K562 (cell line): Measurements from ENCODE around the gene UAP1. TPM values are rescaled to one million over a fixed set of nuclear protein-coding genes. Genes with fewer than 3 reads are reported as not detected.

ENCODE experiments used
- ATAC-seq: fragments of 200-7000 bp; cut with Tn5 transposase; 3 replicates; pipeline ENCODE4 v1.9.1; 2020; ENCODE audit warnings: moderate library complexity
- BruUV-seq: library from RNA; stranded (reverse); fragments of 400-500 nt; replicated peaks from 2 replicates; lab custom pipeline; 2021; lab: Mats Ljungman, UMichigan
- CTCF ChIA-PET: fragments of 300-600 bp; formaldehyde crosslinking; extraction: SDS; loops from one replicate; lab custom pipeline; 2021; ENCODE audit warnings: low intra/inter-chr PET ratio; lab: Yijun Ruan, JAX
- POLR2A ChIA-PET: fragments of 300-600, 350-650 bp; sonication (Branson Sonifier 250); formaldehyde crosslinking; extraction: SDS; loops from one replicate; lab custom pipeline; 2021; ENCODE audit warnings: antibody characterized with exemption, inconsistent platforms; lab: Yijun Ruan, JAX
- DNase-seq, 4 experiments: peaks; one replicate each; pipeline versions ENCODE4 v3.0.0 to v3.0.0-alpha.2; 2011 to 2018; ENCODE audit warnings: low spot score in 3 of 4, mixed read lengths in 3 of 4; ENCODE audit errors: extremely low read depth in 1 of 4
- FAIRE-seq: peaks from 2 replicates; lab custom pipeline; 2011; peaks lifted over from hg19 to GRCh38; lab: Jason Lieb, UNC
- H2AFZ ChIP-seq: 2 replicates; pipeline ENCODE4 v1.6.0; 2011; ENCODE audit warnings: low read depth, low read length, control low read depth, inconsistent platforms
- H3K27ac ChIP-seq: fragments of 200-600 bp; 3 replicates; pipeline ENCODE4 v1.8.0; 2011; ENCODE audit warnings: low read depth, mild to moderate bottlenecking, control low read depth, inconsistent platforms, low read length, moderate library complexity, mixed read lengths; ENCODE audit errors: extremely low read depth
- H3K27me3 ChIP-seq, 2 experiments: fragments of 300-600 bp in 1 of 2; 2 replicates in 1 of 2; 3 replicates in 1 of 2; pipeline versions ENCODE4 v1.6.0 to v1.8.0; 2011; ENCODE audit warnings: inconsistent platforms in 2 of 2, low read length in 2 of 2, mild to moderate bottlenecking in 1 of 2, mixed read lengths in 1 of 2, moderate library complexity in 1 of 2; ENCODE audit not compliant: control insufficient read depth in 2 of 2, insufficient read depth in 2 of 2
- H3K36me3 ChIP-seq: fragments of 300-600 bp; 3 replicates; pipeline ENCODE4 v1.8.0; 2011; ENCODE audit warnings: mild to moderate bottlenecking, low read length, inconsistent platforms; ENCODE audit not compliant: control insufficient read depth, insufficient read depth
- H3K4me1 ChIP-seq, 2 experiments: fragments of 200-600 bp in 1 of 2; replicated peaks in 1 of 2; 2 replicates in 1 of 2; 3 replicates in 1 of 2; pipeline versions ENCODE4 v1.5.1 to v1.8.0; 2011; ENCODE audit warnings: inconsistent platforms in 2 of 2, low read length in 2 of 2, mild to moderate bottlenecking in 1 of 2, mixed read lengths in 1 of 2, moderate library complexity in 1 of 2; ENCODE audit not compliant: control insufficient read depth in 2 of 2, insufficient read depth in 2 of 2
- H3K4me2 ChIP-seq: 2 replicates; pipeline ENCODE4 v1.6.1; 2011; ENCODE audit warnings: low read length, control low read depth, inconsistent platforms, mixed read lengths; ENCODE audit not compliant: insufficient read depth
- H3K4me3 ChIP-seq: fragments of 200-600 bp; sonication (generic), shearing (Covaris generic); 2 replicates; pipeline ENCODE4 v1.5.1; 2016; ENCODE audit warnings: control low read depth, inconsistent platforms
- H3K79me2 ChIP-seq: fragments of 200-600 bp; 3 replicates; pipeline ENCODE4 v1.8.0; 2011; ENCODE audit warnings: low read length, inconsistent platforms; ENCODE audit not compliant: control insufficient read depth, insufficient read depth
- H3K9ac ChIP-seq, 2 experiments: 2 replicates each; pipeline versions ENCODE4 v1.6.0 to v1.6.1; 2011; ENCODE audit warnings: low read depth in 2 of 2, low read length in 2 of 2, control low read depth in 1 of 2, inconsistent platforms in 1 of 2, mild to moderate bottlenecking in 1 of 2, mixed read lengths in 1 of 2; ENCODE audit not compliant: insufficient read depth in 1 of 2
- H3K9me1 ChIP-seq: one replicate; pipeline ENCODE4 v1.6.0; 2011; ENCODE audit warnings: inconsistent platforms, mild to moderate bottlenecking, low read length, moderate library complexity; ENCODE audit not compliant: control insufficient read depth, insufficient read depth
- H3K9me3 ChIP-seq: replicated peaks from 2 replicates; pipeline ENCODE4 v1.5.1; 2011; ENCODE audit warnings: low read depth, low read length, inconsistent platforms; ENCODE audit not compliant: control insufficient read depth, insufficient read depth
- H4K20me1 ChIP-seq: replicated peaks from 2 replicates; pipeline ENCODE4 v1.6.1; 2011; ENCODE audit warnings: low read length, inconsistent platforms, mixed read lengths; ENCODE audit not compliant: control insufficient read depth, insufficient read depth
- CBX3 ChIP-seq, 2 experiments: IDR thresholded peaks; 1 replicate in 1 of 2; 2 replicates in 1 of 2; pipeline ENCODE4 v1.6.1; 2012; ENCODE audit warnings: inconsistent platforms in 2 of 2, low read length in 2 of 2, borderline replicate concordance in 1 of 2, control low read depth in 1 of 2
- CSDE1 ChIP-seq, 2 experiments: fragments of 450-650 bp; IDR thresholded peaks; 2 replicates each; pipeline ENCODE4 v1.6.1; 2016; ENCODE audit warnings: mild to moderate bottlenecking in 1 of 2
- MAFG ChIP-seq: fragments of 450-650 bp; conservative IDR thresholded peaks from 2 replicates; pipeline ENCODE4 v1.6.1; 2016; ENCODE audit warnings: missing genetic modification characterization, missing compliant biosample characterization
- TRIM28 ChIP-seq: fragments of 450-650 bp; IDR thresholded peaks from 2 replicates; pipeline ENCODE4 v1.6.1; 2017
- ZNF280A ChIP-seq: fragments of 450-650 bp; IDR thresholded peaks from 2 replicates; pipeline ENCODE4 v1.6.1; 2018; ENCODE audit warnings: mild to moderate bottlenecking, low read depth; ENCODE audit not compliant: partially characterized antibody
- WGBS: fragments of 100-300 bp; shearing (Covaris generic); methylation state at CpG from one replicate; pipeline ENCODE4 v1.1.6; 2016; ENCODE audit warnings: low coverage, mixed read lengths; ENCODE audit not compliant: insufficient coverage; ENCODE audit errors: missing lambda C conversion rate; 5-methylcytosine and 5-hydroxymethylcytosine counted together
- in situ Hi-C: fragments of 300-500 bp; cut with MboI; formaldehyde crosslinking; loops from 4 replicates; pipeline ENCODE4 v1.15.0; 2018; ENCODE audit warnings: inconsistent platforms, mixed read lengths
- intact Hi-C: fragments of 100-400 bp; cut with micrococcal nuclease; formaldehyde crosslinking; loops from 2 replicates; pipeline ENCODE4 v1.14.2; 2022
- polyA plus RNA-seq, 8 experiments: library from polyadenylated mRNA; depleted of rRNA in 4 of 8; stranded (reverse) in 5 of 8; unstranded in 3 of 8; fragments of >200 nt; fragmentation: Nextera tagmentation in 2 of 8; fragmentation: Illumina TruSeq in 1 of 8; extraction: Ambion mirVana in 2 of 8; extraction: Trizol in 1 of 8; gene quantifications; 2 replicates each; pipeline versions ENCODE4 v1.2.1 to v1.2.3, GENCODE V29; 2011 to 2014; ENCODE audit warnings: inconsistent platforms in 1 of 8, missing spikeins in 1 of 8
- total RNA-seq, 7 experiments: library from RNA; depleted of rRNA in 6 of 7; stranded (reverse); fragments of >200 nt in 6 of 7; fragmentation: Illumina TruSeq in 2 of 7; extraction: Trizol in 2 of 7; gene quantifications; 2 replicates each; pipeline versions ENCODE4 v1.2.1 to v1.2.3, GENCODE V29; 2011 to 2021; ENCODE audit warnings: low replicate concordance in 1 of 7

UAP1 gene
- total and polyA plus RNA-seq, 9 of the 15 experiments (the other 6 are each of a cell fraction or from before 2014, with no cell fraction given) = 182 to 317 (median 213) TPM

GRCh38 chr1:162617513-162617912 is 56.0 kb downstream of the UAP1 start:
- CTCF ChIA-PET = no interaction called here

More at GRCh38 chr1:162617513-162617912, 56.0 kb downstream of the UAP1 start:
- H2AFZ ChIP-seq = no peak overlapping the region
- FAIRE-seq (no peak), DNase-seq (no peak), ATAC-seq (no peak)
- H3K9me1 ChIP-seq = no peaks in the 10 kb centered on the region
- H3K27me3 ChIP-seq = no peaks in the 10 kb centered on the region
- BruUV-seq = no TSS peak
- no peaks in the 10 kb centered on the region for H3K79me2 ChIP-seq
- H3K4me3 ChIP-seq = no peak overlapping the region
- H3K4me2 ChIP-seq = no peak overlapping the region
- intact Hi-C loops (loop anchor here (10.0 kb wide), 1 partner anchor 263 kb away; no protein-coding TSS in a partner anchor), in situ Hi-C loops (no loop called here)
- TF ChIP-seq MAFG (no peak), ZNF280A (peak; percentile 44), CSDE1 (IDR thresholded peaks at IDR 0.05) (no peak), TRIM28 (peak; percentile 71; the same call in 1 of the 2 replicates), CBX3 (IDR thresholded peaks at IDR 0.05; ENCODE audit: borderline replicate concordance in 1 of 2, low read length in 2 of 2) (peak in 1 of 2 experiments; percentile 88; a peak in 2 of 3 replicates)
- no peaks in the 10 kb centered on the region for H4K20me1 ChIP-seq
- 57% methylated on average over 1 of the region's 1 CpG for WGBS
- peaks cover 7% of the 10 kb centered on the region; the same call in 1 of the 2 replicates for H3K9me3 ChIP-seq
- H3K4me1 ChIP-seq = no peaks in the 10 kb centered on the region
- POLR2A ChIA-PET = interaction anchor here (0.7 to 1.7 kb wide), 5 partner anchors 13 to 1415 kb away, joined by 3 to 6 read pairs (median 4); partner anchors contain the start of gene DDR2
- no peaks in the 10 kb centered on the region for H3K36me3 ChIP-seq
- H3K9ac ChIP-seq = no peak overlapping the region
- H3K27ac ChIP-seq = no peak overlapping the region
